Measurements from ENCODE around the gene MXRA7.
"Not testable (repeated sequence)": the region's sequence is repeated elsewhere in the genome, so short reads cannot be mapped to it uniquely, and the experiment has no call there.

Gene MXRA7

GRCh38 chr17:76722977-76723376 lies 12.2 kb upstream of the MXRA7 start:
- H3K9ac ChIP-seq (ENCODE audit: low read length); DNase-seq (ENCODE audit: low read depth); H3K4me3 ChIP-seq (ENCODE audit: low read length); H3K27me3 ChIP-seq (replicated peaks; ENCODE audit: control insufficient read depth, insufficient read depth, low read length); H3K9me3 ChIP-seq (ENCODE audit: control insufficient read depth, low read length): not testable (repeated sequence)
- peaks cover 64% of the 10 kb centered on the region for H3K36me3 ChIP-seq (ENCODE audit: control insufficient read depth, insufficient read depth, low read length, severe bottlenecking)
- peaks cover 24% of the 10 kb centered on the region for H3K4me1 ChIP-seq (ENCODE audit: control insufficient read depth, insufficient read depth, low read length)

GRCh38 chr17:76722279-76722678 lies 11.5 kb upstream of the MXRA7 start:
- Histone ChIP-seq H3K9me3 (ENCODE audit: control insufficient read depth, low read length) (no peaks in the 10 kb centered on the region), H3K4me1 (ENCODE audit: control insufficient read depth, insufficient read depth, low read length) (peaks cover 21% of the 10 kb centered on the region), H3K36me3 (ENCODE audit: control insufficient read depth, insufficient read depth, low read length, severe bottlenecking) (peaks cover 69% of the 10 kb centered on the region), H3K4me3 (ENCODE audit: low read length) (no peak overlapping the region), H3K9ac (ENCODE audit: low read length) (no peak overlapping the region), H3K27me3 (replicated peaks; ENCODE audit: control insufficient read depth, insufficient read depth, low read length) (no peaks in the 10 kb centered on the region)
- no peak for DNase-seq (ENCODE audit: low read depth)

GRCh38 chr17:76721463-76721862 lies 10.7 kb upstream of the MXRA7 start:
- no peaks in the 10 kb centered on the region for H3K27me3 ChIP-seq (replicated peaks; ENCODE audit: control insufficient read depth, insufficient read depth, low read length)
- H3K9me3 ChIP-seq (ENCODE audit: control insufficient read depth, low read length): no peaks in the 10 kb centered on the region
- H3K4me3 ChIP-seq (ENCODE audit: low read length): no peak overlapping the region
- peaks cover 29% of the 10 kb centered on the region for H3K4me1 ChIP-seq (ENCODE audit: control insufficient read depth, insufficient read depth, low read length)
- peaks cover 70% of the 10 kb centered on the region for H3K36me3 ChIP-seq (ENCODE audit: control insufficient read depth, insufficient read depth, low read length, severe bottlenecking)
- no peak overlapping the region for H3K9ac ChIP-seq (ENCODE audit: low read length)
- DNase-seq (ENCODE audit: low read depth): no peak

GRCh38 chr17:76720941-76721340 lies 10.2 kb upstream of the MXRA7 start:
- peaks cover 34% of the 10 kb centered on the region for H3K4me1 ChIP-seq (ENCODE audit: control insufficient read depth, insufficient read depth, low read length)
- no peak for DNase-seq (ENCODE audit: low read depth)
- peaks cover 70% of the 10 kb centered on the region for H3K36me3 ChIP-seq (ENCODE audit: control insufficient read depth, insufficient read depth, low read length, severe bottlenecking)
- no peaks in the 10 kb centered on the region for H3K9me3 ChIP-seq (ENCODE audit: control insufficient read depth, low read length)
- no peak overlapping the region for H3K4me3 ChIP-seq (ENCODE audit: low read length)
- no peaks in the 10 kb centered on the region for H3K27me3 ChIP-seq (replicated peaks; ENCODE audit: control insufficient read depth, insufficient read depth, low read length)
- no peak overlapping the region for H3K9ac ChIP-seq (ENCODE audit: low read length)

GRCh38 chr17:76720211-76720610 lies 9.4 kb upstream of the MXRA7 start:
- no peak for DNase-seq (ENCODE audit: low read depth)
- Histone ChIP-seq H3K9me3 (ENCODE audit: control insufficient read depth, low read length) (no peaks in the 10 kb centered on the region), H3K36me3 (ENCODE audit: control insufficient read depth, insufficient read depth, low read length, severe bottlenecking) (peaks cover 73% of the 10 kb centered on the region), H3K27me3 (replicated peaks; ENCODE audit: control insufficient read depth, insufficient read depth, low read length) (no peaks in the 10 kb centered on the region), H3K4me3 (ENCODE audit: low read length) (no peak overlapping the region), H3K9ac (ENCODE audit: low read length) (no peak overlapping the region), H3K4me1 (ENCODE audit: control insufficient read depth, insufficient read depth, low read length) (peaks cover 38% of the 10 kb centered on the region)

GRCh38 chr17:76718516-76718915 lies 7.8 kb upstream of the MXRA7 start:
- no peak for DNase-seq (ENCODE audit: low read depth)
- Histone ChIP-seq H3K36me3 (ENCODE audit: control insufficient read depth, insufficient read depth, low read length, severe bottlenecking) (peaks cover 73% of the 10 kb centered on the region), H3K9me3 (ENCODE audit: control insufficient read depth, low read length) (no peaks in the 10 kb centered on the region), H3K27me3 (replicated peaks; ENCODE audit: control insufficient read depth, insufficient read depth, low read length) (no peaks in the 10 kb centered on the region), H3K9ac (ENCODE audit: low read length) (no peak overlapping the region), H3K4me1 (ENCODE audit: control insufficient read depth, insufficient read depth, low read length) (peaks cover 33% of the 10 kb centered on the region), H3K4me3 (ENCODE audit: low read length) (no peak overlapping the region)

- peak; percentile 90 for DNase-seq (ENCODE audit: low read depth)
- Histone ChIP-seq H3K9ac (ENCODE audit: low read length) (peak overlapping the region; percentile 89), H3K27me3 (replicated peaks; ENCODE audit: control insufficient read depth, insufficient read depth, low read length) (no peaks in the 10 kb centered on the region), H3K4me1 (ENCODE audit: control insufficient read depth, insufficient read depth, low read length) (peaks cover 34% of the 10 kb centered on the region), H3K9me3 (ENCODE audit: control insufficient read depth, low read length) (no peaks in the 10 kb centered on the region), H3K4me3 (ENCODE audit: low read length) (peak overlapping the region; percentile 72), H3K36me3 (ENCODE audit: control insufficient read depth, insufficient read depth, low read length, severe bottlenecking) (peaks cover 63% of the 10 kb centered on the region)
Observed at GRCh38 chr17:76716839-76717215, 6.1 kb upstream of the MXRA7 start.

- Histone ChIP-seq H3K9ac (ENCODE audit: low read length) (peak overlapping the region; percentile 89), H3K27me3 (replicated peaks; ENCODE audit: control insufficient read depth, insufficient read depth, low read length) (no peaks in the 10 kb centered on the region), H3K4me3 (ENCODE audit: low read length) (peak overlapping the region; percentile 72), H3K9me3 (ENCODE audit: control insufficient read depth, low read length) (no peaks in the 10 kb centered on the region), H3K4me1 (ENCODE audit: control insufficient read depth, insufficient read depth, low read length) (peaks cover 39% of the 10 kb centered on the region), H3K36me3 (ENCODE audit: control insufficient read depth, insufficient read depth, low read length, severe bottlenecking) (peaks cover 57% of the 10 kb centered on the region)
- peak; percentile 82 for DNase-seq (ENCODE audit: low read depth)
Observed at GRCh38 chr17:76716146-76716838, 5.5 kb upstream of the MXRA7 start.

GRCh38 chr17:76715496-76715830 lies 4.7 kb upstream of the MXRA7 start:
- Histone ChIP-seq H3K9ac (ENCODE audit: low read length) (peak overlapping the region; percentile 60), H3K4me3 (ENCODE audit: low read length) (no peak overlapping the region), H3K27me3 (replicated peaks; ENCODE audit: control insufficient read depth, insufficient read depth, low read length) (no peaks in the 10 kb centered on the region), H3K36me3 (ENCODE audit: control insufficient read depth, insufficient read depth, low read length, severe bottlenecking) (peaks cover 49% of the 10 kb centered on the region), H3K9me3 (ENCODE audit: control insufficient read depth, low read length) (no peaks in the 10 kb centered on the region), H3K4me1 (ENCODE audit: control insufficient read depth, insufficient read depth, low read length) (peaks cover 43% of the 10 kb centered on the region)
- no peak for DNase-seq (ENCODE audit: low read depth)

- no peaks in the 10 kb centered on the region for H3K27me3 ChIP-seq (replicated peaks; ENCODE audit: control insufficient read depth, insufficient read depth, low read length)
- no peaks in the 10 kb centered on the region for H3K9me3 ChIP-seq (ENCODE audit: control insufficient read depth, low read length)
- H3K36me3 ChIP-seq (ENCODE audit: control insufficient read depth, insufficient read depth, low read length, severe bottlenecking): peaks cover 44% of the 10 kb centered on the region
- peaks cover 43% of the 10 kb centered on the region for H3K4me1 ChIP-seq (ENCODE audit: control insufficient read depth, insufficient read depth, low read length)
- DNase-seq (ENCODE audit: low read depth): peak; percentile 91
- H3K9ac ChIP-seq (ENCODE audit: low read length): peak overlapping the region; percentile 60
- no peak overlapping the region for H3K4me3 ChIP-seq (ENCODE audit: low read length)
Observed at GRCh38 chr17:76714822-76715495, 4.2 kb upstream of the MXRA7 start.

- Histone ChIP-seq H3K36me3 (ENCODE audit: control insufficient read depth, insufficient read depth, low read length, severe bottlenecking) (peaks cover 38% of the 10 kb centered on the region), H3K4me3 (ENCODE audit: low read length) (no peak overlapping the region), H3K27me3 (replicated peaks; ENCODE audit: control insufficient read depth, insufficient read depth, low read length) (no peaks in the 10 kb centered on the region), H3K9me3 (ENCODE audit: control insufficient read depth, low read length) (no peaks in the 10 kb centered on the region), H3K9ac (ENCODE audit: low read length) (peak overlapping the region; percentile 60), H3K4me1 (ENCODE audit: control insufficient read depth, insufficient read depth, low read length) (peaks cover 43% of the 10 kb centered on the region)
- DNase-seq (ENCODE audit: low read depth): no peak
Observed at GRCh38 chr17:76714336-76714735, 3.6 kb upstream of the MXRA7 start.

All from adipocyte (in vitro differentiated cells).